Liver (tissue), 9 donors: ENCODE data around the gene AKR7A2. TPM values are rescaled to one million over a fixed set of nuclear protein-coding genes. Genes with fewer than 3 reads are reported as not detected.

ENCODE experiments used
- DNase-seq: peaks from one replicate; pipeline ENCODE4 v3.0.0-alpha.2; 2017; ENCODE audit warnings: low spot score
- H3K27ac ChIP-seq, 2 donors: one replicate each; pipeline ENCODE4 v1.7.0; 2013; ENCODE audit warnings: inconsistent platforms in 2 of 2, low read length in 2 of 2, control low read depth in 1 of 2, low read depth in 1 of 2, mild to moderate bottlenecking in 1 of 2
- H3K27me3 ChIP-seq, 4 donors: one replicate each; pipeline versions ENCODE4 v1.6.1 to v1.7.0; 2013; ENCODE audit warnings: low read length in 3 of 4, inconsistent platforms in 1 of 4, mild to moderate bottlenecking in 1 of 4, moderate library complexity in 1 of 4; ENCODE audit not compliant: control insufficient read depth in 4 of 4, insufficient read depth in 4 of 4
- H3K36me3 ChIP-seq, 4 donors: one replicate each; pipeline versions ENCODE4 v1.6.1 to v1.7.0; 2013; ENCODE audit warnings: low read length in 3 of 4, mild to moderate bottlenecking in 3 of 4, low read depth in 1 of 4, moderate library complexity in 1 of 4; ENCODE audit not compliant: control insufficient read depth in 4 of 4, insufficient read depth in 3 of 4
- H3K4me1 ChIP-seq, 4 donors: one replicate each; pipeline versions ENCODE4 v1.6.1 to v1.7.0; 2013; ENCODE audit warnings: low read length in 3 of 4, mild to moderate bottlenecking in 3 of 4, moderate library complexity in 1 of 4; ENCODE audit not compliant: control insufficient read depth in 4 of 4, insufficient read depth in 4 of 4
- H3K4me3 ChIP-seq, 3 donors: one replicate each; pipeline versions ENCODE4 v1.6.1 to v1.7.0; 2013; ENCODE audit warnings: low read length in 3 of 3, control low read depth in 1 of 3, low read depth in 1 of 3, mild to moderate bottlenecking in 1 of 3
- H3K9ac ChIP-seq, 2 donors: one replicate each; pipeline ENCODE4 v1.7.0; 2013; ENCODE audit warnings: low read length in 2 of 2, mild to moderate bottlenecking in 2 of 2, moderate library complexity in 2 of 2, control low read depth in 1 of 2, low read depth in 1 of 2
- H3K9me3 ChIP-seq, 4 donors: one replicate each; pipeline versions ENCODE4 v1.6.1 to v1.7.0; 2013; ENCODE audit warnings: low read length in 3 of 4; ENCODE audit not compliant: control insufficient read depth in 4 of 4
- EGR1 ChIP-seq, 2 donors: IDR thresholded peaks; 2 replicates each; pipeline ENCODE4 v1.6.1; 2016 to 2018; ENCODE audit warnings: antibody characterized with exemption in 2 of 2, low read depth in 2 of 2
- FOXA1 ChIP-seq: IDR thresholded peaks from 2 replicates; pipeline ENCODE4 v1.6.1; 2016; ENCODE audit warnings: antibody characterized with exemption
- FOXA2 ChIP-seq: IDR thresholded peaks from 2 replicates; pipeline ENCODE4 v1.6.1; 2016; ENCODE audit warnings: antibody characterized with exemption
- GABPA ChIP-seq, 2 donors: IDR thresholded peaks in 1 of 2; conservative IDR thresholded peaks in 1 of 2; 2 replicates each; pipeline ENCODE4 v1.6.1; 2016; ENCODE audit warnings: antibody characterized with exemption in 2 of 2, mild to moderate bottlenecking in 1 of 2, moderate library complexity in 1 of 2
- HNF4A ChIP-seq, 2 donors: conservative IDR thresholded peaks; 2 replicates each; pipeline ENCODE4 v1.6.1; 2016; ENCODE audit warnings: antibody characterized with exemption in 2 of 2, mild to moderate bottlenecking in 2 of 2
- HNF4G ChIP-seq: IDR thresholded peaks from 2 replicates; pipeline ENCODE4 v1.6.1; 2016; ENCODE audit warnings: antibody characterized with exemption
- NR2F2 ChIP-seq: IDR thresholded peaks from 2 replicates; pipeline ENCODE4 v1.6.1; 2016; ENCODE audit warnings: antibody characterized with exemption
- RAD21 ChIP-seq, 2 donors: IDR thresholded peaks; 2 replicates each; pipeline ENCODE4 v1.6.1; 2016; ENCODE audit warnings: antibody characterized with exemption in 2 of 2, mild to moderate bottlenecking in 2 of 2
- RXRA ChIP-seq, 2 donors: IDR thresholded peaks; 2 replicates each; pipeline ENCODE4 v1.6.1; 2017 to 2018; ENCODE audit warnings: antibody characterized with exemption in 2 of 2, mild to moderate bottlenecking in 1 of 2
- SP1 ChIP-seq: IDR thresholded peaks from 2 replicates; pipeline ENCODE4 v1.6.1; 2018; ENCODE audit warnings: antibody characterized with exemption, mild to moderate bottlenecking
- WGBS: extraction: QIAGEN DNeasy Blood & Tissue Kit; methylation state at CpG from one replicate; pipeline ENCODE4 v1.1.7; 2013; 5-methylcytosine and 5-hydroxymethylcytosine counted together
- polyA plus RNA-seq, 2 donors: library from polyadenylated mRNA; stranded (reverse) in 1 of 2; unstranded in 1 of 2; fragments of 200-250 nt in 1 of 2; fragments of >200 nt in 1 of 2; fragmentation: Nextera tagmentation in 1 of 2; extraction: Ambion mirVana in 1 of 2; gene quantifications; one replicate each; pipeline versions ENCODE4 v1.2.1 to v1.2.3, GENCODE V29; 2013 to 2015
- total RNA-seq, 2 donors: library from RNA; depleted of rRNA; stranded (reverse); fragments of >200 nt; gene quantifications; one replicate each; pipeline ENCODE4 v1.2.3, GENCODE V29; 2014
- TF ChIP-seq, protein P1 (sequence below): fragments of 150-350 bp; IDR thresholded peaks from 2 replicates; pipeline ENCODE4 v1.5.1; 2017; ENCODE audit warnings: improper control_type of control experiment, low read depth, low read length; ENCODE audit not compliant: missing input control
- TF ChIP-seq, protein P2 (sequence below): IDR thresholded peaks from 2 replicates; pipeline ENCODE4 v1.6.1; 2016; ENCODE audit warnings: antibody characterized with exemption, mild to moderate bottlenecking
- TF ChIP-seq, protein P3 (sequence below): IDR thresholded peaks from 2 replicates; pipeline ENCODE4 v1.6.1; 2016; ENCODE audit warnings: antibody characterized with exemption
- TF ChIP-seq, protein P4 (sequence below): IDR thresholded peaks from 2 replicates; pipeline ENCODE4 v1.6.1; 2016; ENCODE audit warnings: antibody characterized with exemption
- TF ChIP-seq, protein P5 (sequence below): IDR thresholded peaks from 2 replicates; pipeline ENCODE4 v1.6.1; 2016; ENCODE audit warnings: antibody characterized with exemption
- donor health status: healthy.
- donor health status: healthy.
- donor health status: healthy.
- donor health status: healthy.
- donor health status: healthy.

The AKR7A2 gene
- total and polyA plus RNA-seq, 4 donors: 41.4 to 63.2 (median 49.8) TPM

DNA sequence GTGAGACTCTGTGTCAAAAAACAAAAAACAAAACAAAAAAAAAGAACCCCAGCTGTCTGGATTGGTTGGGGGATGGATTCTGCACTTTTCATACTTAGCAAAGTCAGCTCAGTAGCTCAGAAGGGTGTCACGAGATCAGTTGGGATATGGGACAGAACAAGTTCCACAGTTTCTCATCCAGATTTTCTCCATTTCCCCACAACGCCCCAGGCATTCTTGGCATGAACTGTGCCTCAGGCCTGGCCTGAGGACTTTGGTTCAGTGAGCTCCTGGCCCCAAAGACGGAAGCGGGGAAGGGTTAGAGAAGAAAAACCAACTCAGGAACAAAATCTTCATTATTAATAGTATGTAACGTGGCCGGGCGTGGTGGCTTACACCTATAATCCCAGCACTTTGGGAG lies 1.9 kb downstream of the AKR7A2 start (continued):
- TF ChIP-seq, protein P1, sequence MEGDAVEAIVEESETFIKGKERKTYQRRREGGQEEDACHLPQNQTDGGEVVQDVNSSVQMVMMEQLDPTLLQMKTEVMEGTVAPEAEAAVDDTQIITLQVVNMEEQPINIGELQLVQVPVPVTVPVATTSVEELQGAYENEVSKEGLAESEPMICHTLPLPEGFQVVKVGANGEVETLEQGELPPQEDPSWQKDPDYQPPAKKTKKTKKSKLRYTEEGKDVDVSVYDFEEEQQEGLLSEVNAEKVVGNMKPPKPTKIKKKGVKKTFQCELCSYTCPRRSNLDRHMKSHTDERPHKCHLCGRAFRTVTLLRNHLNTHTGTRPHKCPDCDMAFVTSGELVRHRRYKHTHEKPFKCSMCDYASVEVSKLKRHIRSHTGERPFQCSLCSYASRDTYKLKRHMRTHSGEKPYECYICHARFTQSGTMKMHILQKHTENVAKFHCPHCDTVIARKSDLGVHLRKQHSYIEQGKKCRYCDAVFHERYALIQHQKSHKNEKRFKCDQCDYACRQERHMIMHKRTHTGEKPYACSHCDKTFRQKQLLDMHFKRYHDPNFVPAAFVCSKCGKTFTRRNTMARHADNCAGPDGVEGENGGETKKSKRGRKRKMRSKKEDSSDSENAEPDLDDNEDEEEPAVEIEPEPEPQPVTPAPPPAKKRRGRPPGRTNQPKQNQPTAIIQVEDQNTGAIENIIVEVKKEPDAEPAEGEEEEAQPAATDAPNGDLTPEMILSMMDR: no peak
- TF ChIP-seq, protein P2, sequence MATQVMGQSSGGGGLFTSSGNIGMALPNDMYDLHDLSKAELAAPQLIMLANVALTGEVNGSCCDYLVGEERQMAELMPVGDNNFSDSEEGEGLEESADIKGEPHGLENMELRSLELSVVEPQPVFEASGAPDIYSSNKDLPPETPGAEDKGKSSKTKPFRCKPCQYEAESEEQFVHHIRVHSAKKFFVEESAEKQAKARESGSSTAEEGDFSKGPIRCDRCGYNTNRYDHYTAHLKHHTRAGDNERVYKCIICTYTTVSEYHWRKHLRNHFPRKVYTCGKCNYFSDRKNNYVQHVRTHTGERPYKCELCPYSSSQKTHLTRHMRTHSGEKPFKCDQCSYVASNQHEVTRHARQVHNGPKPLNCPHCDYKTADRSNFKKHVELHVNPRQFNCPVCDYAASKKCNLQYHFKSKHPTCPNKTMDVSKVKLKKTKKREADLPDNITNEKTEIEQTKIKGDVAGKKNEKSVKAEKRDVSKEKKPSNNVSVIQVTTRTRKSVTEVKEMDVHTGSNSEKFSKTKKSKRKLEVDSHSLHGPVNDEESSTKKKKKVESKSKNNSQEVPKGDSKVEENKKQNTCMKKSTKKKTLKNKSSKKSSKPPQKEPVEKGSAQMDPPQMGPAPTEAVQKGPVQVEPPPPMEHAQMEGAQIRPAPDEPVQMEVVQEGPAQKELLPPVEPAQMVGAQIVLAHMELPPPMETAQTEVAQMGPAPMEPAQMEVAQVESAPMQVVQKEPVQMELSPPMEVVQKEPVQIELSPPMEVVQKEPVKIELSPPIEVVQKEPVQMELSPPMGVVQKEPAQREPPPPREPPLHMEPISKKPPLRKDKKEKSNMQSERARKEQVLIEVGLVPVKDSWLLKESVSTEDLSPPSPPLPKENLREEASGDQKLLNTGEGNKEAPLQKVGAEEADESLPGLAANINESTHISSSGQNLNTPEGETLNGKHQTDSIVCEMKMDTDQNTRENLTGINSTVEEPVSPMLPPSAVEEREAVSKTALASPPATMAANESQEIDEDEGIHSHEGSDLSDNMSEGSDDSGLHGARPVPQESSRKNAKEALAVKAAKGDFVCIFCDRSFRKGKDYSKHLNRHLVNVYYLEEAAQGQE: no peak

DNA sequence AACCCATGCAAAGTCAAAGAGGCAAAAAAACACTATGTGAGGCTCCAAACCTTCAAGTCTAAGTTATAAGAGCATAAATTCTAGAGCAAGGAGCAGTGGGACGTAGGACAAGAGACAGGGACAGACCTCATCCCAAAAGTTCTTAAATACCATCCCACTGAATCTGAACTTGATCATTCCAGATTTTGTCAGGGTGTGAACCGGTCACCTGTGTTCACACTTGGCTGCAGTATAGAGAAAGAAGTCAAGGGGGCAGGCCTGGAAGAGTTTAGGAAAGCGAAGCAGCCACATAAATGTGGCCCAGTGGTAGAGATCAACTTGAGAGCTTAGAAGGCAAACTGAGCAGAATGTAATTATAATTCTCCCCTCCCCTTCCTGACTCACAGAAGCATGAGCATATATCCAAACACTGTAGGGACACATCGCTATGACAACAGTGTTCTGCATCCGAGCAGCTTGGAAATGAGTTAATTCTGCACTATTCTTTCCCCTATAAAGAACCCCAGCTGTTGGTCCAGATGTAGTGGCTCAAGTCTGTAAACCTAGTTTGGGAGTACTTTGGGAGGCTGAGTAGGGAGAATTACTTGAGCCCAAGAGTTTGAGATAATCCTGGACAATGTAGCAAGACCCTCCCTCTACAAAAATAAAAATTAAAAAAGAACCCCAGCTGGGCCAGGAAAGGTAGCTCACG lies 2.7 kb downstream of the AKR7A2 start:
- Histone ChIP-seq H3K27me3 (no peaks in the 10 kb centered on the region), H3K9ac (no peak overlapping the region), H3K27ac (no peak overlapping the region), H3K4me1 (peaks cover 3 to 23% (median 16%) of the 10 kb centered on the region in 4 donors), H3K9me3 (no peaks in the 10 kb centered on the region), H3K36me3 (peaks cover 10 to 39% (median 25%) of the 10 kb centered on the region in 4 donors), H3K4me3 (no peak overlapping the region)
- WGBS: 94% methylated on average over 6 of the region's 6 CpGs
- TF ChIP-seq FOXA1 (no peak), HNF4A (conservative IDR thresholded peaks at IDR 0.05) (no peak), SP1 (no peak), GABPA (IDR thresholded peaks at IDR 0.05 in 1 of 2, conservative IDR thresholded peaks at IDR 0.05 in 1 of 2) (no peak), NR2F2 (no peak), HNF4G (no peak), FOXA2 (no peak), RAD21 (IDR thresholded peaks at IDR 0.05) (no peak)
- TF ChIP-seq, protein P3, sequence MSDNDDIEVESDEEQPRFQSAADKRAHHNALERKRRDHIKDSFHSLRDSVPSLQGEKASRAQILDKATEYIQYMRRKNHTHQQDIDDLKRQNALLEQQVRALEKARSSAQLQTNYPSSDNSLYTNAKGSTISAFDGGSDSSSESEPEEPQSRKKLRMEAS: no peak
- DNase-seq: no peak

DNA sequence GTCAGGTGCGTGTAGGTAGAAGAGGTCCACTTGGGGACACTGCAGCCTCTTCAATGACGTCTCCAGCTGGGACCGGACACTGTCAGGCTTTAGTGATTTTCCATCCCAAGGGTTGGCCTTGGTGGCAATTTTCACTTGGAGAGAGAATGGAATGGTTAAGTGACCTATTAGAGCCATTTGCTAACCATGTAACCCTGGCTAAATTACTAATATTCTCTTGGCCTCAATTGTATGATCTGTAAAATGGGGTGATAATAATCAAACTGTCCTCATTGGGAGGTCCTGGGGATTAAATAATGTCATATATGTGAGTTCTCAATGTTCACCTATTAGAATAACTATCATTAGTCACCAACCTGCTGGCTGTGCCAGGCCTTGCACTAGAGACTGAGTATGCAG lies 3.4 kb downstream of the AKR7A2 start:
- H3K4me3 ChIP-seq: no peak overlapping the region
- no peak overlapping the region for H3K9ac ChIP-seq
- peaks cover 1 to 18% (median 16%) of the 10 kb centered on the region in 4 donors for H3K4me1 ChIP-seq
- H3K9me3 ChIP-seq: no peaks in the 10 kb centered on the region
- no peaks in the 10 kb centered on the region for H3K27me3 ChIP-seq
- H3K27ac ChIP-seq: no peak overlapping the region
- 97% methylated on average over 3 of the region's 3 CpGs for WGBS
- DNase-seq: no peak
- H3K36me3 ChIP-seq: peaks cover 10 to 47% (median 30%) of the 10 kb centered on the region in 4 donors
- TF ChIP-seq HNF4A (conservative IDR thresholded peaks at IDR 0.05) (no peak), SP1 (no peak), GABPA (IDR thresholded peaks at IDR 0.05 in 1 of 2, conservative IDR thresholded peaks at IDR 0.05 in 1 of 2) (no peak), EGR1 (IDR thresholded peaks at IDR 0.05; ENCODE audit: low read depth in 2 of 2) (no peak), HNF4G (no peak), FOXA2 (no peak), RXRA (IDR thresholded peaks at IDR 0.05) (no peak)
- TF ChIP-seq, protein P4, sequence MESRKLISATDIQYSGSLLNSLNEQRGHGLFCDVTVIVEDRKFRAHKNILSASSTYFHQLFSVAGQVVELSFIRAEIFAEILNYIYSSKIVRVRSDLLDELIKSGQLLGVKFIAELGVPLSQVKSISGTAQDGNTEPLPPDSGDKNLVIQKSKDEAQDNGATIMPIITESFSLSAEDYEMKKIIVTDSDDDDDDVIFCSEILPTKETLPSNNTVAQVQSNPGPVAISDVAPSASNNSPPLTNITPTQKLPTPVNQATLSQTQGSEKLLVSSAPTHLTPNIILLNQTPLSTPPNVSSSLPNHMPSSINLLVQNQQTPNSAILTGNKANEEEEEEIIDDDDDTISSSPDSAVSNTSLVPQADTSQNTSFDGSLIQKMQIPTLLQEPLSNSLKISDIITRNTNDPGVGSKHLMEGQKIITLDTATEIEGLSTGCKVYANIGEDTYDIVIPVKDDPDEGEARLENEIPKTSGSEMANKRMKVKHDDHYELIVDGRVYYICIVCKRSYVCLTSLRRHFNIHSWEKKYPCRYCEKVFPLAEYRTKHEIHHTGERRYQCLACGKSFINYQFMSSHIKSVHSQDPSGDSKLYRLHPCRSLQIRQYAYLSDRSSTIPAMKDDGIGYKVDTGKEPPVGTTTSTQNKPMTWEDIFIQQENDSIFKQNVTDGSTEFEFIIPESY: no peak
- TF ChIP-seq, protein P5, sequence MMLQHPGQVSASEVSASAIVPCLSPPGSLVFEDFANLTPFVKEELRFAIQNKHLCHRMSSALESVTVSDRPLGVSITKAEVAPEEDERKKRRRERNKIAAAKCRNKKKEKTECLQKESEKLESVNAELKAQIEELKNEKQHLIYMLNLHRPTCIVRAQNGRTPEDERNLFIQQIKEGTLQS: no peak
- TF ChIP-seq, protein P2: no peak
- TF ChIP-seq, protein P3: no peak
